Measurements from ENCODE around the gene OR2V2. TPM values are rescaled to one million over a fixed set of nuclear protein-coding genes. Genes with fewer than 3 reads are reported as not detected.

OR2V2 gene
- polyA plus RNA-seq, 1 of the 3 experiments (the other 2 are of a cell fraction), result not detected

- H3K9ac ChIP-seq, result no peak overlapping the region
- ChIA-PET CTCF (no interaction called here), POLR2A (no interaction called here)
- H3K79me2 ChIP-seq (ENCODE audit: insufficient read depth), result no peaks in the 10 kb centered on the region
- H3K27ac ChIP-seq (ENCODE audit: low read depth in 2 of 2, low read length in 1 of 2), result no peak overlapping the region
- H3K36me3 ChIP-seq (replicated peaks in 1 of 2; ENCODE audit: control insufficient read depth in 1 of 2, insufficient read depth in 2 of 2, low read length in 1 of 2), result no peaks in the 10 kb centered on the region
- DNase-seq, result no peak
- H4K20me1 ChIP-seq (ENCODE audit: insufficient read depth), result no peaks in the 10 kb centered on the region
- no peak overlapping the region for H3K4me2 ChIP-seq
- H3K4me1 ChIP-seq (ENCODE audit: control insufficient read depth in 1 of 2, insufficient read depth in 2 of 2, low read depth in 1 of 2, low read length in 1 of 2), result no peaks in the 10 kb centered on the region
- H3K9me3 ChIP-seq, result no peaks in the 10 kb centered on the region
- peaks cover 72% of the 10 kb centered on the region; the same call in 1 of the 2 replicates for H3K27me3 ChIP-seq (ENCODE audit: insufficient read depth)
- no peak overlapping the region for H2AFZ ChIP-seq (ENCODE audit: low read depth)
- no peak overlapping the region for H3K4me3 ChIP-seq (ENCODE audit: low read depth in 2 of 2, low read length in 1 of 2)
- WGBS (ENCODE audit: low lambda C conversion rate), result 23% methylated on average over 15 of the region's 15 CpGs
- no peak for TF ChIP-seq POLR2AphosphoS5 (IDR thresholded peaks at IDR 0.05; ENCODE audit: low read depth, low read length)
- no peak for TF ChIP-seq EP300 (IDR thresholded peaks at IDR 0.05; ENCODE audit: borderline replicate concordance in 1 of 2, low read depth in 1 of 2, low read length in 1 of 2)
- TF ChIP-seq RXRA (IDR thresholded peaks at IDR 0.05; ENCODE audit: borderline replicate concordance, low read depth), result no peak
- no peak for TF ChIP-seq ELF1 (IDR thresholded peaks at IDR 0.05)
- no peak for TF ChIP-seq YY1 (IDR thresholded peaks at IDR 0.05; ENCODE audit: low read depth)
- no peak for TF ChIP-seq RAD21 (IDR thresholded peaks at IDR 0.05; ENCODE audit: low read length)
- no peak for TF ChIP-seq USF1 (IDR thresholded peaks at IDR 0.05; ENCODE audit: borderline replicate concordance, low read depth)
- no peak for TF ChIP-seq CHD2 (IDR thresholded peaks at IDR 0.05; ENCODE audit: low read length, partially characterized antibody)
- no peak for TF ChIP-seq REST (IDR thresholded peaks at IDR 0.05; ENCODE audit: low read depth, low read length)
- TF ChIP-seq FOXJ3 (CRISPR knock-in tag; IDR thresholded peaks at IDR 0.05), result no peak
- no peak for TF ChIP-seq FOSL2 (IDR thresholded peaks at IDR 0.05; ENCODE audit: borderline replicate concordance, low read depth)
- TF ChIP-seq TAF1 (IDR thresholded peaks at IDR 0.05; ENCODE audit: borderline replicate concordance, low read depth, low read length), result no peak
- TF ChIP-seq PBX3 (IDR thresholded peaks at IDR 0.05), result no peak
- TF ChIP-seq MXI1 (IDR thresholded peaks at IDR 0.05; ENCODE audit: low read depth, low read length), result no peak
- TF ChIP-seq NFIC (IDR thresholded peaks at IDR 0.05; ENCODE audit: borderline replicate concordance), result no peak
- H3F3A ChIP-seq (replicated peaks; ENCODE audit: insufficient read depth), result no peaks in the 10 kb centered on the region
- H3K9me2 ChIP-seq, result no peaks in the 10 kb centered on the region
Observed at GRCh38 chr5:181127907-181128626, 19.3 kb upstream of the OR2V2 start.

Data from SK-N-SH (cell line).